HEK293T (cell line): ENCODE measurements around the gene LSAMP.

Experiments used
- CTCF ChIA-PET: fragments of 350-600 bp; formaldehyde crosslinking; extraction: SDS; loops from one replicate; lab custom pipeline; 2021; ENCODE audit warnings: antibody characterized with exemption, inconsistent platforms; lab: Yijun Ruan, JAX
- POLR2A ChIA-PET: fragments of 350-600 bp; formaldehyde crosslinking; extraction: SDS; loops from one replicate; lab custom pipeline; 2020; ENCODE audit warnings: antibody characterized with exemption, inconsistent platforms; lab: Yijun Ruan, JAX
- DNase-seq: peaks from one replicate; pipeline ENCODE4 v3.0.0; 2012; ENCODE audit warnings: mixed read lengths; ENCODE audit errors: extremely low spot score
- ARNT ChIP-seq: fragments of 450-650 bp; IDR thresholded peaks from 2 replicates; pipeline ENCODE4 v1.6.1; 2017; ENCODE audit warnings: mild to moderate bottlenecking
- BHLHE40 ChIP-seq: fragments of 450-650 bp; IDR thresholded peaks from 2 replicates; pipeline ENCODE4 v1.6.1; 2016; ENCODE audit warnings: mild to moderate bottlenecking, moderate library complexity, borderline replicate concordance
- CTBP1 ChIP-seq: fragments of 450-650 bp; IDR thresholded peaks from 2 replicates; pipeline ENCODE4 v1.6.1; 2016; ENCODE audit warnings: borderline replicate concordance
- ELF4 ChIP-seq: fragments of 450-650 bp; IDR thresholded peaks from 2 replicates; pipeline ENCODE4 v1.6.1; 2017; ENCODE audit warnings: antibody characterized with exemption
- FOXA1 ChIP-seq: fragments of 450-650 bp; IDR thresholded peaks from 2 replicates; pipeline ENCODE4 v1.6.1; 2016; ENCODE audit warnings: mild to moderate bottlenecking
- FOXK2 ChIP-seq: fragments of 450-650 bp; IDR thresholded peaks from 2 replicates; pipeline ENCODE4 v1.6.1; 2016; ENCODE audit warnings: mild to moderate bottlenecking
- FOXM1 ChIP-seq: fragments of 450-650 bp; IDR thresholded peaks from 2 replicates; pipeline ENCODE4 v1.6.1; 2017; ENCODE audit warnings: mild to moderate bottlenecking, borderline replicate concordance
- HDGF ChIP-seq: fragments of 450-650 bp; IDR thresholded peaks from 2 replicates; pipeline ENCODE4 v1.6.1; 2017; ENCODE audit warnings: antibody characterized with exemption, borderline replicate concordance
- L3MBTL2 ChIP-seq: fragments of 450-650 bp; conservative IDR thresholded peaks from 2 replicates; pipeline ENCODE4 v1.6.1; 2016; ENCODE audit warnings: mild to moderate bottlenecking
- LEF1 ChIP-seq: fragments of 450-650 bp; IDR thresholded peaks from 2 replicates; pipeline ENCODE4 v1.6.1; 2017; ENCODE audit warnings: mild to moderate bottlenecking, borderline replicate concordance
- NFRKB ChIP-seq: fragments of 450-650 bp; IDR thresholded peaks from 2 replicates; pipeline ENCODE4 v1.6.1; 2016; ENCODE audit warnings: mild to moderate bottlenecking, moderate library complexity
- PKNOX1 ChIP-seq: fragments of 450-650 bp; IDR thresholded peaks from 2 replicates; pipeline ENCODE4 v1.6.1; 2016
- SP1 ChIP-seq: fragments of 450-650 bp; IDR thresholded peaks from 2 replicates; pipeline ENCODE4 v1.6.1; 2017
- SUZ12 ChIP-seq: fragments of 450-650 bp; IDR thresholded peaks from 2 replicates; pipeline ENCODE4 v1.6.1; 2016; ENCODE audit warnings: mild to moderate bottlenecking
- TARDBP ChIP-seq: fragments of 450-650 bp; IDR thresholded peaks from 2 replicates; pipeline ENCODE4 v1.6.1; 2016
- ZNF384 ChIP-seq: fragments of 450-650 bp; IDR thresholded peaks from 2 replicates; pipeline ENCODE4 v1.6.1; 2016

Gene LSAMP

GRCh38 chr3:116253511-116253910 lies 191.8 kb downstream of the LSAMP start:
- TF ChIP-seq ELF4, result no peak
- TF ChIP-seq NFRKB, result no peak
- TF ChIP-seq HDGF, result no peak
- TF ChIP-seq LEF1, result no peak
- TF ChIP-seq ZNF384, result no peak
- no peak for TF ChIP-seq SUZ12
- no peak for TF ChIP-seq FOXM1
- no peak for TF ChIP-seq FOXK2
- no peak for TF ChIP-seq BHLHE40
- no peak for TF ChIP-seq FOXA1
- TF ChIP-seq TARDBP, result no peak
- POLR2A ChIA-PET, result no interaction called here
- no peak for DNase-seq
- CTCF ChIA-PET, result no interaction called here

- TF ChIP-seq NFRKB (no peak), SUZ12 (no peak), FOXA1 (no peak), HDGF (no peak), ARNT (no peak), FOXK2 (no peak), ZNF384 (no peak), SP1 (no peak), PKNOX1 (no peak), CTBP1 (no peak), ELF4 (no peak), TARDBP (no peak), BHLHE40 (no peak), L3MBTL2 (no peak)
- DNase-seq, result no peak
- ChIA-PET CTCF (no interaction called here), POLR2A (no interaction called here)
These were observed 197.7 kb downstream of the LSAMP start for GRCh38 chr3:116247605-116248004.

- DNase-seq, result no peak
- ChIA-PET POLR2A (no interaction called here), CTCF (no interaction called here)
- no peak for TF ChIP-seq FOXK2
- TF ChIP-seq SP1, result no peak
- no peak for TF ChIP-seq SUZ12
- no peak for TF ChIP-seq ZNF384
- TF ChIP-seq PKNOX1, result no peak
- TF ChIP-seq BHLHE40, result no peak
- no peak for TF ChIP-seq NFRKB
- no peak for TF ChIP-seq TARDBP
- no peak for TF ChIP-seq CTBP1
- TF ChIP-seq ARNT, result no peak
- TF ChIP-seq LEF1, result no peak
These were observed 198.8 kb downstream of the LSAMP start for GRCh38 chr3:116246406-116246980.

- ChIA-PET CTCF (no interaction called here), POLR2A (no interaction called here)
- no peak for DNase-seq
- no peak for TF ChIP-seq TARDBP
- TF ChIP-seq ELF4, result no peak
- no peak for TF ChIP-seq FOXM1
- no peak for TF ChIP-seq SUZ12
- no peak for TF ChIP-seq BHLHE40
- TF ChIP-seq ZNF384, result no peak
- TF ChIP-seq NFRKB, result no peak
- no peak for TF ChIP-seq FOXA1
- no peak for TF ChIP-seq LEF1
These were observed 202.5 kb downstream of the LSAMP start for GRCh38 chr3:116242825-116243224.

GRCh38 chr3:116241677-116242076 lies 203.6 kb downstream of the LSAMP start:
- POLR2A ChIA-PET, result no interaction called here
- TF ChIP-seq L3MBTL2, result no peak
- TF ChIP-seq NFRKB, result no peak
- no peak for TF ChIP-seq ELF4
- no peak for TF ChIP-seq TARDBP
- no peak for TF ChIP-seq ZNF384
- no peak for TF ChIP-seq FOXK2
- TF ChIP-seq CTBP1, result no peak
- no peak for TF ChIP-seq LEF1
- no peak for TF ChIP-seq BHLHE40
- TF ChIP-seq PKNOX1, result no peak
- no peak for TF ChIP-seq FOXA1
- no peak for TF ChIP-seq FOXM1
- no peak for TF ChIP-seq SP1
- no peak for TF ChIP-seq SUZ12
- no peak for TF ChIP-seq ARNT
- no peak for TF ChIP-seq HDGF
- DNase-seq, result no peak
- CTCF ChIA-PET, result no interaction called here

GRCh38 chr3:116240261-116240660 lies 205.0 kb downstream of the LSAMP start:
- ChIA-PET POLR2A (no interaction called here), CTCF (no interaction called here)
- TF ChIP-seq NFRKB (no peak), TARDBP (no peak), L3MBTL2 (no peak), ELF4 (no peak), FOXK2 (no peak)
- DNase-seq, result no peak
